ENCODE results near the gene EVA1A.

Gene EVA1A

GRCh38 chr2:75475976-75476375, 84.8 kb downstream of the EVA1A start:
- intact Hi-C loops (cut with DNase I; ENCODE audit: low total_unique reads), result no loop called here

GRCh38 chr2:75475049-75475448, 85.7 kb downstream of the EVA1A start:
- H3K36me3 ChIP-seq, result no peaks in the 10 kb centered on the region
- H3K27me3 ChIP-seq, result peaks cover 0 to 3% of the 10 kb centered on the region in 2 donors
- no peaks in the 10 kb centered on the region for H3K4me1 ChIP-seq
- TF ChIP-seq CTCF (IDR thresholded peaks at IDR 0.05), result no peak
- no peak overlapping the region for H3K4me3 ChIP-seq
- H3K9me3 ChIP-seq, result no peaks in the 10 kb centered on the region
- DNase-seq, result no peak
- no peak overlapping the region for H3K27ac ChIP-seq
- intact Hi-C loops (cut with DNase I; ENCODE audit: low total_unique reads), result no loop called here

More at GRCh38 chr2:75475976-75476375, 84.8 kb downstream of the EVA1A start:
- TF ChIP-seq CTCF (IDR thresholded peaks at IDR 0.05), result no peak
- no peaks in the 10 kb centered on the region for H3K9me3 ChIP-seq
- no peak overlapping the region for H3K27ac ChIP-seq
- H3K4me1 ChIP-seq, result no peaks in the 10 kb centered on the region
- no peak for DNase-seq
- H3K27me3 ChIP-seq, result peaks cover 0 to 3% of the 10 kb centered on the region in 2 donors
- H3K36me3 ChIP-seq, result no peaks in the 10 kb centered on the region
- H3K4me3 ChIP-seq, result no peak overlapping the region

- no peaks in the 10 kb centered on the region for H3K9me3 ChIP-seq
- H3K4me1 ChIP-seq, result no peaks in the 10 kb centered on the region
- H3K27ac ChIP-seq, result no peak overlapping the region
- no peak for TF ChIP-seq CTCF (IDR thresholded peaks at IDR 0.05)
- DNase-seq, result no peak
- peaks cover 0 to 3% of the 10 kb centered on the region in 2 donors for H3K27me3 ChIP-seq
- H3K4me3 ChIP-seq, result no peak overlapping the region
- intact Hi-C loops (cut with DNase I; ENCODE audit: low total_unique reads), result no loop called here
- no peaks in the 10 kb centered on the region for H3K36me3 ChIP-seq
Observed at GRCh38 chr2:75474115-75474514, 86.6 kb downstream of the EVA1A start.

- H3K4me1 ChIP-seq, result no peaks in the 10 kb centered on the region
- no peak for TF ChIP-seq CTCF (IDR thresholded peaks at IDR 0.05)
- DNase-seq, result no peak
- H3K4me3 ChIP-seq, result no peak overlapping the region
- H3K36me3 ChIP-seq, result no peaks in the 10 kb centered on the region
- H3K9me3 ChIP-seq, result no peaks in the 10 kb centered on the region
- H3K27me3 ChIP-seq, result no peaks in the 10 kb centered on the region
- H3K27ac ChIP-seq, result no peak overlapping the region
- intact Hi-C loops (cut with DNase I; ENCODE audit: low total_unique reads), result no loop called here
Observed at GRCh38 chr2:75466708-75467311, 93.9 kb downstream of the EVA1A start.

GRCh38 chr2:75465317-75465984, 95.3 kb downstream of the EVA1A start:
- Histone ChIP-seq H3K4me3 (no peak overlapping the region), H3K36me3 (no peaks in the 10 kb centered on the region), H3K4me1 (no peaks in the 10 kb centered on the region), H3K27ac (no peak overlapping the region), H3K9me3 (no peaks in the 10 kb centered on the region), H3K27me3 (no peaks in the 10 kb centered on the region)
- no peak for DNase-seq
- intact Hi-C loops (cut with DNase I; ENCODE audit: low total_unique reads), result no loop called here
- TF ChIP-seq CTCF (IDR thresholded peaks at IDR 0.05), result no peak
